SIG-M5 (cell line): ENCODE data around the gene TMEM108.

Experiments used
- DNase-seq: peaks from one replicate; lab custom pipeline; 2025; lab: John Stamatoyannopoulos, UW

Gene TMEM108

DNA sequence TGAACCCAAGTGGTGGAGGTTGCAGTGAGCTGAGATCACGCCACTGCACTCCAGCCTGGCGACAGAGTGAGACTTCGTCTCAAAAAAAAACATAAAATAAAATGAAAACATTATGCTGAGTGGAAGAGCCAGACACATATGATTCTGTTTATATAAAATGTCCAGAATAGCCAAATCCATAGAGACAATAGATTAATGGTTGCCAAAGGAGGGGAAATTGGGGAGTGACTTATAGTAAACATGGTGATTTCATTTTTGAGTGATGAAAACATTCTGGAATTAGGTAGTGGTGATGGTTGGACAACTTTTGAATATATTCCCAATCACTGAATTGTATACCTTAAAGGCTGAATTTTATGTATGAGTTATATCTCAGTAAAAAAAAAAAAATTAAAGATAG, 189.6 kb downstream of the TMEM108 start:
- DNase-seq, result no peak

DNA sequence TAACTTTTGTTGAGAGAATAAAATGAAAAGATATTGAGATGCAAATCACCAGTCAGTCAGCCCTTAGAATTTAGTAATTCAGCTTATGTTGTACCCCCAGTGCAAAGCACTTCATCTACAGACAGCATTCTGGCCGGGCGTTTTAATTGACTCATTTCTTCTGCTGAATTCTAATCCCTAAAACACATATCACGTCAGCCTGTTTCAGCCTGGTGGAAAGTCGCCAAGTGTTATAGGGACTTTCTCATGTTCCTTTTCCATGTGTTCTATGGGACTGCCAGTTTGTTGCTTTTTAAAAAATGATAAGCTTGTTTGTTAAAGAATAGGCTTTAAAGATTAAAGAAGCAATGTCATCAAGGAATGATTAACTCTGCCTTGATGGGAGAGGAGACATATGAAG, 192.0 kb downstream of the TMEM108 start:
- DNase-seq, result no peak

DNA sequence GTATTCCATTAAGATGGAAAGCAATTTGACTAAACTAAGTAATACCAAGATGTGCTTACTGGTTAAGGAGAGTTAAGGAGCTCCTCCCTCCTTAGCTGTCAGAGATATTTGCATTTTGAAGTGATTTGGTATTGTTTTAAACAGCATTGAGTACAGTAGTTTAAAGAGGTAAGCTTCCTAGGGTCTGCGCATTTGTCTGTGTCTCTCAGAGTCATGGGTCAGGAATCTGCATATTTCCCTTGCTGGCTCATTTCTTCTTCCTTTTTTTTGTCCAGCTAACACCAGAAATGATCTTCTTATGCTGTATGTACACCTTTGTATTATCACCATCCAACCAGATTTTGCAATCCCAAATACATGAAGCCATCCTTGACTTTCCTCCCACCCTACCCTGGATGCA, 198.7 kb downstream of the TMEM108 start:
- DNase-seq, result no peak

DNA sequence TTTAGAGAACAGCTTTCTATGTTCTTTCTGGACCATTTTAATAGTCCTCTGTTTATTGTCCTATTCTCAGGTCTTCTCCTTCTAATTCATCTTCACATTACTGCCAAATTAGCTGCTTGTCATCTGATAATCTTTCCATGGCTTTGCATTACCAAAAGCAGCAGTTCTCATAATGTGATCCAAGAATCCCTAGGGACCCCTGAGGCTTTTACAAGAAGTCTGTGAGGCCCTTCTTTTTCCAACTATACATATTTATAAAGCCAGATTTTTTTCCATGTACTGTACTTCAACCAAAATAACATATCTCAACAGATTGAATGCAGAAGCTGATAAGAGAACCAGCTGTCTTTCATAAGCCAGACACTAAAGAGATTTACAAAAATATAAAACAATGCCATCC, 199.2 kb downstream of the TMEM108 start:
- no peak for DNase-seq

DNA sequence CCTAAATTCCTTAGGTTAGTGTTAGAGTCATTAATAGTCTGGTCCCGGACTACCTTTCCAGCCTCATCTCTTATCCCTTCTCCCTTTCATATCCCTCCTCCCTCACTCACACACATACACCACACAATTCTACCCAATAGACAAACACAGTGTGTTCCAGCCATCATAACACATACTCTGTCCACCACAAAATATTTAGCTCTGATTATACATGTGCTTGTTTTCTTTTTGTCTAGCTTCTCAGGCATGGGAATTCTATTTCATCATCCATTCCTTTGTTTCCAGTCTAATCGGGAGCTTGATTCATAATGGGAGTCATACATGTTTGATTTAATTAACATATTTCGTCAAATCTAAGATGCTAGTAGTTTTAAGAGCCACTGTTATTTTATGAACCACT, 199.8 kb downstream of the TMEM108 start:
- DNase-seq, result no peak

DNA sequence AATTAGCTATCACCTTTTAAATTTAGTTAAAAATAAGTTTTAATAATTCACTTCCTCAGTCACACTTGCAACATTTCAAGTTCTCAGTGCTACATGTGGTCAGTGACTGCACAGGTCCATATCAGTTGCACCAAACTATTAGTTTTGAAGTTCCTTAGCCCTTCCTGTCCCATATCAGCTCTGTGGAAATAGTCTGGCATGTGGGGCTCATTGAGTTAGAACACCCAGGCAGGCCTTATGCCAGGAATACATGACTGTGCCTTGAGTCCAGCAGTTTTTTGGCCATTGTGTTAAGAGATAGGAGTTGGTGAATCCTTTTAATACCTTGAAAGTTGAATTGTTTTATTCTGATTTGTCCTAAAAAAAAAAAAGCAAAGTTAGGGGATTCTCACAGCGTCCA, 207.9 kb downstream of the TMEM108 start:
- DNase-seq, result no peak

DNA sequence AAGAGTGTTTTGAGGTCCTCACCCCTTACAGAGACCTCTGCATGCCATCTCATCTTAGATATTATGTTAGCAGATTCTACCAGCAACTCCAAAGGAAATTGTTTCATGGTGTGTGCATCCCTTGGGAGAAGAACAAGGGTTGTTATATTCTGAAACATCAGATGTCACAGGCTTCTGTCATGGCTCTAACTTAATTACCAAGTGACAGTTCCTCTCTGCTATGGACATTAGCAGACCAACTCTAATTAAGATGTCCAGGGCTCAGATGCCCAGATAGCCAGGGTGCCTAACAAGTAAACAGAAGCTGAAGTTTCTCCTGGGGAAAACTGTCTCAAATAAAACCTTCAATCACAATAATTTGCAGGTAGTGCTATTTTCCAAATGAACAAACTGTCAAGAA, 208.6 kb downstream of the TMEM108 start:
- no peak for DNase-seq

DNA sequence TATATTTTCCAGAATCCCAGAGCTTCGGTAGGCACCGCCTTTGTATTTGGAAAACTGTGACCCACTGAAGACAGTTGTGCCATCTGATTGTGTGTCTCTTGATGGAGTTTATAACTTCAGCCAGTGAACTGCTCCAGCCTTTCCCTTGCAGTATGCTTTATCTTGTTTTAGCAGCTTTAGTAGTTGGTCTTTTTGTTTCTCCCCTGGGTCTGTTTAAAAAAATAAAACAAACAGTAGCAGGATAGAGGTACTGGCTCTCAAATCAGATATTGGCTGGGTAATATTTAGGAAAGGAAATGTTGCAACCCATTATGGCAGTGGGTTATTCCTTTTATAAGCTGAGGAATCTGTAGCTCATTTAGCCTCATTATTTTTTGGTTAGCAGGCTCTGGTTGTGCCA, 210.2 kb downstream of the TMEM108 start:
- DNase-seq, result no peak

DNA sequence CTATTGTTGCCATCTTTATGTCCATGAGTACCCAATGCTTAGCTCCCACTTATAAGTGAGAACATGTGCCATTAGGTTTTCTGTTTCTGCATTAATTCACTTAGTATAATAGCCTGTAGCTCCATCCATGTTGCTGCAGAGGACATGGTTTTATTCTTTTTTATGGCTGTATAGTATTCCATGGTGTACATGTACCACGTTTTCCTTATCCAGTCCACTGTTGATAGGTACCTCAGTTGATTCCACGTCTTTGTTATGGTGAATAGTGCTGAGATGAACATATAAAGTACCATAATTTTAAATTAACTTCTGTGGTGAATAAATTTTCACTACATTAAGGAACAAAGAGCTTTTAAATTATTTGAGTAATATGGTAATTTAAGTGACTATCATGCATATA, 211.3 kb downstream of the TMEM108 start:
- no peak for DNase-seq

DNA sequence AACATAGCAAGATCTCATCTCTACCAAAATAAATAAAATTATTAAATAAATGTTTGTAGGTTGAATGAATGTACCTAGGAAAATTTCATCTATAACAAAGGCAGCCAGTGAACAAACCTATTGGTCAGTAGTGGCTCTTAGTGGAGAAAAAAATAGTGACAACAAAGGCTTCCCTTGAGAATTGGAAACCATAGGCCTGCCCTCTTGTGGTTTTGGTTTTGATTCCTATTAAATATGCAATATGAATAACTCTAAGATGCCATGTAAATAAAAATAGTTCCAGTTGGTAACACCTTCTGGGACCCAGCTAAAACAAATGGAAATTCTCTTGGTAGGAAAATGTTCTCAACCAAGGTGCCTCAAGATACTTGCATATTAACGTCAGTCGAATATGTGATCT, 216.0 kb downstream of the TMEM108 start:
- DNase-seq, result no peak

DNA sequence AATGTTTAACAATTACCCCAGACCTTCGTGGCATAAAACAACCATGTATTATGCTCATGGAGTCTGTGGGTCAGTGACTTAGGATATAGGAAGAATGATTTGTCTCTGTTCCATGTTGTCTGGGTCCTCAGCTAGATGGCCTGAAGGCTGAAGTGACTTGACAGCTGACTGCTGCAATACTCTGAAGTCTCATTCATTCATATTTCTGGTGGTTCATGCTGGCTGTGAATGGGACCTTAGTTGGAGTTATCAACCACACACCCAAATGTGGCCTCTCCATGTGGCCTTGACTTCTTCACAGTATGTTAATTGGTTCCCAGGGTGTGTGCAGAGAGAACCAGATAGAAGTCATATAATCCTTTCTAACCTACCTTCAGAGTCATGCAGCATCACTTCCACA, 216.5 kb downstream of the TMEM108 start:
- DNase-seq, result no peak

DNA sequence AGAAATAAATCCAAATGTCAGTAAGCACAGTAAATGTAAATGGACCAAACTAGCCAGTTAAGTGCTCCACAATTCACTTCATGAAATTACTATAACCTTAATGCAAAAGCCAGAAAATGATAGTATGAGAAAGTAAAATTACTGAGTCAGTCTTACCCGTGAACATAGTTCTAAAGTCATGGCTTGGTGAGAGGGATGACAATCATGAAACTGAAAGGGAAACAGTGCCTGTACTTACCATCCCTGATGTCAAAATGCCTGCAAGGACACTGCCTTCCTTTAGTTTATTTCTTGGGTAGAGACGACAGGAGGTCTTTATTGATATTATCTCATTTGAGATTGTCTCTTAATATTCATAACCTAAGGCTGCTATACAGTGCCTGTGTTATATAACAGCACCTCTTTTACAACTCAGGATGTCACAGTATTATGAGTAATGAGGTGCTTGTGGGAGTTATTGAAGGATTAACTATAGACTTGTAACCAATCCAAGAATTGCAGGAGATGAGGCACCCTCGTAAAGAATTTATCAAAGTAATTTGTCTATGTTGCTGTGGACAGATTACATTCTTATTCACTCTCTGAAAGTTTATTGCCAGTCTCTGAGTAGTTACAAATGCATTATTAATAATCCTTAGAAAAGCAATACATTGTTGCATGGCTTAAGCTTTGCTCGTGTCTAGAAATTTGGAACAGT, 218.7 kb downstream of the TMEM108 start:
- no peak for DNase-seq

DNA sequence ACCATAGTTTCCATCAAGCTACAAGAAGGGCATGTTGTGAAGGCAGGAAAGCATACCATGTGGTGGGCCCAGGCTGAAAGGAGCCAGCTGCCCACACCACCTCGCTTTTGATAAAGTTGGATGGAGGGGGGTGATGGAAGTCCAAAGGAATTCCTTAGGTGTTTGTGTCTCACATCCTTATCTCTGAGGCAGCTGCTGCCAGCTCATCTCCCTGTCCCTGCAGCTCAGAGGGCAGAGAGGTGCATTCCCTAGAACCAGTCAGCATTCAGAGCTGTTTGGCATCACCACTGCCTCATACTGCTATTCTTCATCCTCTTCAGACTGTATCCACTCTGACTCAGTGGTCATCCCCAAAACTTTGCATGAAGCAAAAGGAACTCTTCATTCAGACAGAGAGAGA, 220.2 kb downstream of the TMEM108 start:
- DNase-seq, result no peak

DNA sequence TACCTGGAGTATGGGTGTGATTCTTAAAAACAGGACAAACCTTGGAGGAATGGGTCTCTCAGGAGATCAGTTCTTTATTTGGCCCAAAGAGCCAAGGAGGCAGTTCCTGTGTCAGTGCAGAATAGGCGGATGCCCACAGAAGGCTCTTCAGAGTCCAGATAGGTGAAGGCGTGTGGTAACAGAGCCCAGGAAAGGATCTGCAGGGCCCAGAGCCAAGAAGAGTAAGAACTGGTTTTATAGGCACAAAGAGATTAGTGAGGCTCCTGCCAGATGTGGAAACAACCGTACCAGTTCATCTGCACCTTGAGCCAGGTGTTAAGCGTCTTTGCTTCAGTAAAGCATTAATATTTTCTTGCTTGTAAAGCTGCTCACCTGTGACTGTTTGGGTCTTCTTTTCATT, 221.6 kb downstream of the TMEM108 start:
- DNase-seq, result no peak

DNA sequence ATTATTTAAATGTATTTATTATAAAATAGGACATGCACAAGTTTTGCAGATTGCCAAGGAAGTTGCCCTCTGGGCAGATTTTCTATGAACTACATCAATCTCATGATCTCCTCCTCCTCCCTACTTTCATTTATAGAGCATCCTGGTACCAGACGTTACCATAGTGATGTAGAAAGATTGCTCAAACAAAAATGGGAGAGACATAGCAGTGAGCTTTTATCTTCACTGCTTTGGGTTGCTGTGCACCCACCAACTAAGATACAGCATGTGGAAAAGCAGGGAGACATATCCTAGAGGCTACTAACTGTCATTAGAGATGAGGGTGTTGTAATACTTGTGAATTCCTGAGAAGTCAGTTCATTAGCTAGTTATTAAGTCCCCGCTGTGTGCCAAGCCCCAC, 224.1 kb downstream of the TMEM108 start:
- DNase-seq, result no peak

DNA sequence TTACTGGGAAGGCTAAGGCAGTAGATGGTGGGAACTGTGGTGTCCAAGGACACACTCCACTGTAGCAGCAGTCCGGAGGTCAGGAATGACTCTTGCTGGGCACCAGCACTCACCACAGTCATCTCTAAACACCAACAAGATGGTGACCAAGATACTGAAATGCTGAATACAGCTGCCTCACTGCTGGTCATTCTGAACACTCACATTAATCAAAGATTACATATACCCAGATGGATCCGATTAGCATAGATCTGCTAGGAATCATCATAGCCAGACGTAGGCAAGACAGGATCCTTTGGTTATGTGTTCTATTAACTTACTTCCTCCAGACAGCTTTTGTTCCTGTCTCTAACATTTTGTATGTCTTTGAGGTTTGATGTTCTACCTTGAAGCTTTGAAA, 226.7 kb downstream of the TMEM108 start:
- DNase-seq, result no peak

DNA sequence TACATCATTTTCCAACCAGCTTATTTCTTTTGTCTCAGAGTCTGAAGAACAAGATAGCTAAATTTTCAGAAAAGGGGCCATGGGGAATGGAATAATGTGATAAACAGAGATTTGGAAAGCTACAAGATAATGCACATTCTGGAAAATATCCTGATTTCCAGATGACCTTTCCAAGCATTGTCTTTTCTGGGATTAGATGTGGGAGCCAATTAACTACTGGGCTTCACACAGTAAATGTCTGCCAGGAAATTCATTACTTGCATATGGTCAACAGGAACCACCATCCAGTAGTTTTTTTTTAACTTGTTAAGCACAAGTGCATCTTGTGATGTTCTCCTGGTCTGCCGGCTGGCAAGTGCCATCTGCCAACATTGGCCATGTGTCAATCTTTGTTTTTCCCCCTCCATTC, 230.5 kb downstream of the TMEM108 start:
- DNase-seq, result no peak

DNA sequence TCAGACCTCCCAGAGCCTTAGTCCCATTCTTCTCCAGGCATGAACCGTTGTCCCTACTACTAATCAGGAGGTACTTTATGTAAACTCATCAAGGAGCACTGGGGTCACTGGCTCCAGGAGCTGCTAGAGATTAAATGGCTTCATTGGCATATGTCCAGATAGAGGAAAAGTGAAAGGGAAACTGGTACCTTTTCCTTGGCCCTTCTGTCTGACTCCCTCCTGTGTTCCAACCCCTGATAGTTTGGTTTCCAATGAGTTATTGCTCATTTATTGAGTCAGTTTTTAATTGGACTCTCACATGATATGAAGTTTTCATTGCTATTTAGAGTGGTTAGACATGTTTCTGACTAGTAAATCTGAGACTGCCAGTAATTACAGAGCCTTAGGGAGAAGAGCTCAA, 231.2 kb downstream of the TMEM108 start:
- no peak for DNase-seq

DNA sequence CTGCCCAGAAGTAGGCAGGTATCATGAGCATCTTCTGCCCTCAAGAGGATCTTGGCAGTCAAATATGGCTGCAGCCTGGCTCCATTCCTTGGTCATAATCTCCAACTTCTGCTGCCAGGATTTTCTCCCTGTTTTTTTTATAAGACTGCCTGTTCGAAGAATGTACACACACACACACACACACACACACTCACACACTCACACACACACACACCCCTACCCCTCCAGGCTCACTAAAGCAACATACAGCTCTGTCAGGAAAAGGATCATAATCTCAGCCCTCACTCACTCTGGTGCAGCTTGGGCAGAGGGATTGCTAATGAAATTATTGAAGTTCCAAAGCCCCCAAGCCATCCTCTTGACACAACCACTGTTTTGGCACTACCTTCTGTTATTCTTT, 232.4 kb downstream of the TMEM108 start:
- no peak for DNase-seq

DNA sequence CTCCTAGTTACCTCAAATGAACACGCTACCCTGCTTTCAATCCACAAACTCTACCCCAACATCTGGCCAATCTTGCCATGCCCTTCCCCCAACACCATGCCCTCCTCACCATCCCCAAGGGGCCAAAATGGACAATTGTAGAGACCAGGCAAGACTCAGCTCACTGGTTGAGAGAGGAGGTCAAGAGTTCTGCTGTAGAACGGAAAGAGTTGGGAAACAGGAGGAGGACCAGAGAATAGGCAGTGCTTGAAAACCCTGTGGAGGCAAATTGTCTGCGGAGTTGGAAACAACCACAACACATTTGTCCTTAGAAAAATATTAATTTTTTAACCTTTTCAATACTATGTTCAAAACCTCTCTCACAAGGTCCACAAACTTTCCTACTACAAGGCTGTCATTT, 232.9 kb downstream of the TMEM108 start:
- DNase-seq, result no peak

DNA sequence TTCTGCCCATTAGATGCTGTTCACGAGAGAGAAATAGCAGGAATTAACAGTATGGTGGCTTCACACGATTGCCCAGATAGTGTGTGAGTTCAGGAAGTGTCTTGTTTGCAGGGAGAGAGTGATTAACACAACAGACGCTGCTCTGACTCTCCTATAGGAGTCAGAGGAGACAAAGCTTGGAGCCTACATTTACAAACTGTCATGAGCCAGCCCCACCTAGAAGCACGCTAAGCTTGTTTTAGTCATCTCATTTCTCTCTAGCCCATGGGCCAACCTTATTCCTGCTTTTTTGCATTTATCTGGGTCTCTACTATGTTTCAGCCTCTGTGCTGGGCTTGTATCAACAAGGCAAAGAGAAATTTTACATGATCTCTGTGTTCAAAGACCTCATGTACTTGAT, 233.3 kb downstream of the TMEM108 start:
- no peak for DNase-seq

DNA sequence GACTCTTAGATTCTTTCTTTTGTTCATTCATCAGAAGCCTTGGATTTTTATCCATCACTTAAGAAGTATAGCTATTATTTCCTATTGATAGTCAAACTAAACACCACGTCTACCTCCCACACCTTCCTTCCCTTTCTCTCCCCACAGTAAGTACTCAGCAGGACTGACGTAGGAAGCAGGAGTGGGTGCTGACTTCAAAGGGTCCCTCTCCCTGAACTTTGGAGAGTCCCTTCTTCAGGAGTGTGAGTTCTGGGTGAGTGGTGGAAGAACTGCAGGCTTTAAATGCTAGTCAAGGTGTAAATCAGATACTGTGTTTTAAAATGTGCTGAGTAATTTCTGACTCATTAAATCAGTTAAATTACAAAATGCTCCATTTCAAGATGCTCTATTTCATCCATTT, 235.2 kb downstream of the TMEM108 start:
- no peak for DNase-seq

DNA sequence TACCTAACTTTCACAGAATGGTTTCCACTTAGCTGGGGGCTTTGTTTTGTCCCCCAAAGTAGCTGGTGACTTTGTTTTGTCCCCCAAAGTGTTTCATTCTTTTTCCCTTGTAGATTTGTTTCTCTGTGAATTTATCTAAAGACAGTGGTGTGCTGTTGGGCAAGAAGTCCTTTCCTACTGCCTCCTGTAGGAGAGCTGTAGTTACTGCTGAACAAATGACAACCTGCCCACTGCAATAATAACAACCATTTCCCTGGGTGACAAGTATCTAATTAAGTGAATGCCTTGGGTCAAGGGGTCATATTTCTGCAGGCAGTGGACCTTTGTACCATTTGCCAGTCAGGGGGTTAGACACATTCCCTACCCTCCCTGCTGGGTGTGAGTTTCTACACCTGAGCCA, 236.3 kb downstream of the TMEM108 start:
- DNase-seq, result no peak

DNA sequence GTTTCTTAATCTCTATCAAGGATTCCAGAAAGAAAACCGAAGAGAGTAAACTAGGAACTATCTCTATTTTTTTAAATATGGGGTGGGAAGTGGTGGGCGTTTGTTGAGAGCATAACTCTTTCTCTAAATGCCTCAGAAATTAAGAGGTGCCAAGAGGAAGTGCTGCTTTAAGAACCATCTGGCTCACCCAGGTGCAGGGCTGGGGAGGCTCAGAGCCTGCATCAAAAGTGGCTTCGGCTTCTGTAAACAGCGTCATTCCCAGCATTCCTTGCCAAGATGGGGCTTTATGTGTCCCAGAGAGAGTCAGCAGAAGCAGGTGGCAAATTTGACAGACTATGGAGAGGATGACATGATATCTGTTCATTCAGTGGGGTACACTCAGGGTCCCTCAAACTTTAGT, 238.4 kb downstream of the TMEM108 start:
- no peak for DNase-seq

DNA sequence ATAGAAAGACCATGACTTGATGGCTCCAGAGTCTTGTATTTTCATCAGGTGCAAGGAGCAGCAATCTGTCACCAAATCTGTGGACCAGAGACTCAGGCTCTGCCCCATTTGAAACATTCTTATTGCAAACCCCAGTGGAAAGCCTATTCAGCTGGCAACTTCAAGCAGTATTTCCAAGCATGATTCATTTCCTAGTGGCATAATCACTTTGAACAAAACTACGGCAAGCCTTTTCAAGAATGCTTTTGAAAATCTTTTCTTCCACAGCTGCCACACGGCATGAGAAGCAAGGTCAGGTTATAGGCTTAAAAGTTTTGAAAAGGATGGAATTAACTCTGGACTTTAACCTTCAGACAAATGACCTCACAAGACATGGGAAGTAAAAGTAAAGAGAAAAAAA, 239.6 kb downstream of the TMEM108 start:
- no peak for DNase-seq
